HG02610 (cell line): Measurements from ENCODE around the gene DCUN1D2.
"Not testable (repeated sequence)": the region's sequence is repeated elsewhere in the genome, so short reads cannot be mapped to it uniquely, and the experiment has no call there.

ENCODE experiments used
- ATAC-seq: cut with Tn5 transposase; IDR thresholded peaks from one replicate; pipeline ENCODE4 v1.9.1; 2021; ENCODE audit warnings: mild to moderate bottlenecking, moderate library complexity; ENCODE audit not compliant: unreplicated experiment

Gene DCUN1D2

DNA sequence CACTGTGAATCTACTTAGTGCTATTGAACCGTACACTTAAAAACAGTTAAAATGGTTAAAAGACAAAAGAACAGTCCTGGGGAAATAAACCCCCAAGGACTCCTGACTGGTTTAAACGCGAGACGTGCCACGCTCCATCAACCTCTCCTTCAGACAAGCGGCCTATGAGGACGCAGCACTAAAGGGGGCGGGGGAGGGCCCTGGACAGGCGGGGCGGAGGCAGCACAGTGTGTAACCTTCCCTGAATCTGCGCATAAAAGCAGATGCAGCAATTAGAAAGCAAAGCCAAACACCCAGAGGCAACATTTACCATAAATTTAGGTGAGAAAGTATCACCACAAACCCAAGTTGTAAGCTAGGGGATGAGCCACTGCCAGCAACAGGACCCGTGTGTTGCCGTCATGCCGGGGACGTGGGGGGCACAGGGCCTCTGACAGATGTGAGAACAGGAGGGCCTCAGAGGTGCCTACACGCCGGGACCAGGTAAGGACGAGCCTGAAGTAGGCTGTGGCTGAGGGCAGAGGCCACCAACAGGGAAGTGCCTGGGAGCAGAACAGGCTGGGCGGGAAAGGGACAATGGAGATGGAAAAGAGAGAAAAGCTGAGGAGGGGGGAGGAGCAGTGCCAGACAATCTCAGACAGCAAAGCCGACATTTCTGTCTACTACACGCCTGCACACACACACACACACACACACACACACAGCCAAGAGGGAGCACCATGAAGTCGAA, 21.9 kb downstream of the DCUN1D2 start:
- no peak for ATAC-seq

DNA sequence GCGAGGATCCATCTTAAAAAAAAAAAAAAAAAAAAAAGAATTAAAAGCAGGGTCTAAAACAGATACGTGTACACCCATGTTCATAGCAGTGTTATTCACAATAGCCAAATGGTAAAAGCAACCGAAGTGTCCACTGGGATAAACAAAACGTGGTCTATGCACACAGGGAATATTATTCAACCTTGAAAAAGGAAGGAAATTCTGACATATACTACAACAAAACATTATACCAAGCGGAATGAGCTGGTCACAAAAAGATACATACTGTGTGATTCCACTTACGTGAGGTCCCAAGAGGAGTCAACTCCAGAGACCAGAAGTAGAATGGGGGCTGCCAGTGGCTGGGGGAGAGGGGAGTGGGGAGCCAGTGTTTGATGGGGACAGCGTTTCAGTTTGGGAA, 22.5 kb downstream of the DCUN1D2 start:
- ATAC-seq = no peak

DNA sequence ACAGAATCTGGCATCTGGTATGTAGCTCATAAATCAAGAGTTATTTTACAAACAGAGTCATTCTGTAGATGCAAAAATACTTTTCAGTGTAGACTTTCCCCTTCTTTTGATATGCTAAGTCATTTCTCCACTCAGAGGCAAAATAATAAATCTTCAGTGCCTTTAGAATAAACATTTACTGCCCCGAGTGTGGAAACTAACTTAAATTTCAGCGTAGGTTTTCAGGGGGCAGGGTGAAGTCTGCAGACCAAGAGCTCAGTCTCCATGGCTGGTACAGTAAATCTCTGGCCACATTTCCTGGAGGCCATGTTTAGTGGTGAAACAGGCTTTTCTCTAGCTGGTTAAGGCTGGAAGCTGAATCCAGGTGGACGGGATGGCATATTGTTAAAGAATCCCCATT, 24.1 kb downstream of the DCUN1D2 start:
- no peak for ATAC-seq

DNA sequence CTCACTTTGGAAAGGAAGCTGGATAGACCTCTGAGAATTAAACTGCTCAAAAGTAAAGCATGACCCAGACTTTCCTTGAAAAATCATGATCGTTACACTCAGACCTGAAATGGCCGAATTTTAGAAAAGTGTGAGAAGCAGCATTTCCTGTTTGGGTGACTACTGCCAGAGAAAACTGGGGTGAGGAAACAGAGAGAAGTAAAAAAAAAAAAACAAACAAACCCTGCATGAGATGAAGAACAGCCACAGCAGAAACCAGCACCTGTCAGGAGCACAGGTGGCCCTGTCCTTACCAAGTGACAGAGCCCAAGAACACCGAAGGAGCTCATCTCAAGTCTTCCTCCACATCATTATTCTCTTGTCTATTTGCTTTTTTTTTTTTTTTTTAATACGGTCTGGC, 25.2 kb downstream of the DCUN1D2 start:
- no peak for ATAC-seq

DNA sequence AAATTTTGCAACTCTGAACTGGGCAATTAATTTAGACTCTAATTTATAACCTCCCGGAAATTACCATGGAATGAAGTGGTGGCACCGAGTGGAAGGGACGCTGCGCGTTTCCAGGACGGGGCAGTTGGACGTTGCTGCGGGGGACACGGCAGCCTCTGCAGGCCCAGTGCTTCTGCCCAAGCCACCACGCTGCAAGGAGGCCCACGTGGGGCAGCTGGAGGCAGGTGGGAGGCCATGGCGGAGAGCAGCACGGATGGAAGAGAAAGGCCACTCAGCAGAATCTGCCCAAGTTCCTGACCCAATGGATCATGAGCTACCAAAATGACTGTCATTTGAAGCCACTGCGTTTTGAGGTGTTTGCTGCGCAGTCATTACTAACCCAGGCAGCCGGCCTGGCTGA, 26.0 kb downstream of the DCUN1D2 start:
- no peak for ATAC-seq

DNA sequence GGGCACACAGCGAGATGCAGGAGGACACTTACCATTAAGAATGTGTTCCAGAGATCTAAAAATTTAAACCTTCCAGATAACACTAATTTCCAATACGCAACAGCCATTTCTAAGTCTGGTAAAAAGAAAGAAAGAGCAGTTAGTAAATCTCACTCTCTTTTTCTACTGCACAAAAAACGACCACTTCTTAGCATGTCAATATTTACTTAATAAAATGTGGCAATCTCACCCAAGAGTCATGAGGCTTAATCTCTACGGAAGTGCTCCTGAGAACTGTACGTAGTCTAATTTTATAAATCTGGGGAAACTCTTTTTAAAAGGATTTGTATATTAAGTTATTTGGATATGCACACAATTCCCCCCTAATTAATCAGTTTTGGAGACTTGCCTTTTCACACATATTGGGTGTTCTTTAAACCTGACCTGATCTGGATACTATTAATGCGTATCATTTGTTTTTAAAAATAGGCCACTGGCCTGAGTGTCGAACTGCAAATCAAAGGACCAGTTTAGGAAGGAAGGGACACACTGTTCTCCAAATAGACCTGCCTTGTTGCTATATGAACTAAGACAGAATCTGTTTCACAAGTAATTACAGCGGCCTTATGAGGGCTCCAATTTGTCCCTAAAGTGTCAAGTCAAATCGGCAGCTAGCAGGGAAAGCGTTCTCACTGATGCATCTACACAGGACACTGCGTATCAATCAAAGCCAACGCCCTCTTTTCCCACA, 29.3 kb downstream of the DCUN1D2 start:
- ATAC-seq = no peak

DNA sequence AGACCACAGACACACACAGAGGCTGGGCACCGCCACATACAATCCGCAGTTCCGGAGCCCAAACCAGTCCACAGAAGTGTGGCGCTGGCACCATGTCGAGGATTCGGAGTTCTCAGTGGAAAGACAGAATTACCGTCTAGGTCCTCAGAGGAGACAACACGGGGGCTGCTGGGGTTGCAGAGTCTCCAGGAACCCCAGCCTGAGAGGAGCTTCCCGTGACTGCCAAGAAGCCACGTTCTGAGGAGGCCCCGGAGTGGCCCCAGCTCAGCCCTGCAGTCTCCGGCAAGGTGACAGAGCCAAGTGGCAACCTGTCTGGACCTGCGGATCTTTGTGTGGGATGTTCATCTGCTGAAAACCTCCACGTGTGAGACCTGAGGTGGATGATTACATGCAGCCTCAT, 29.9 kb downstream of the DCUN1D2 start:
- no peak for ATAC-seq

DNA sequence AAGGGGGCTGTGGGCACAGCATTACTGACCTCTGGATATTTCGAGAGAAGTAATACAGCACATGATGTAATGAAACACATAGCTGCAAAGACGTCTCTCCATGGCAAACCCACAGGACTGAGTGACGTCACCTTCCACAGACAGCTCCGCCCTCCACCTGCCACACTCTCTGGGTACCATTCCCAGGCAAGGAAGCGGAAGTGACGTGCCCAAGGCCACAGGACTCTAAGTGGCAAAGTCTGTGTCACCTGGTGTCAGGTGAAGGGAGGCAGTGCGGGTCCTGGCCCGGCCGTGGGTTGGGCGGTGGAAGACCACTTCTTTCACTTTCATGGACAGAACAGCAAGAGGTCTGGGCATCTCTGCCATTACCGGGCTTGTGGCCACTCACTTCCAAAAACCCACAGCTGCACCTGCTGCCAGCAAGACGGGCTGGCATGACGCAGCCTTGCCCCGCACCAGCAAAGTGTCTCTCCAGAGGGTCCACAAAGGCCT, 30.4 kb downstream of the DCUN1D2 start:
- no peak for ATAC-seq

DNA sequence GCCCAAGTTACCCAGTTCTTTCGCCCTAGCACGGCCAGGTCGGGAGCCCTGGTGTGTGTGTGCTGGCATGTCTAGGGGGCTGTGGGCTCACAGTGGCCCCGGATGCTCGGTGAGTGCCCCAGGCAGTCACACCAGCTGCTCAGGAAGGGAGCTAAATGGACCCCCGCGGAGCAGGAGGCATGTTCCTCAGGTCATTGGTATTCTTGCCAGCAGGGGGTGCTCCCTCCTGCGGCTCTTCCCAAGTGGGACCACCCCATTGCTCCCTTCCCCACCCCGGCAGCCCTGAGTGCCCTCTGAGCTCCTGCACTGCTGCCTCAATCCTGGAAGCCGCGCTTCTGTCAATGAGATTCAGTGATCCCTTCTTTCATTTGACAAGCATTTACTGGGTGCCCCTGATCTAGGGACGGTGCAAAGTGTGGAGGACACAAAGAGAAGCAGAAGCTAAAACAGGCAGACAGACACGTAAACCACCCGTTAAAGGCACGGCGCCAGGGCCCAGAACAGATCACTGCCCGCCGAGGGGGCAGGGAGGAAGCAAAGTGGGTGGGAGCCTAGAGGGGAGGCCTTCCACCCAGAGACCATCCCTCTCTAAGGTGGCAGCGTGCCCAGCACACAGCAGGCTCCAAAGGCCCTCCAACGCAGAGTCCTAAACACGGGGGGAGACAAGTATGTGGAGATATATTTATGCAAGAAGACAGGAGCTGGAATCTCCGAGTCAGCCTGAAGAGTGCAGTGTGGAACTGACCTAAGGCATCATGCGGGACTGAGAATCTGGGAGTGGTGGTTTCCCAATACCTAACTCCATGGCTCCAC, 32.1 kb downstream of the DCUN1D2 start:
- no peak for ATAC-seq

DNA sequence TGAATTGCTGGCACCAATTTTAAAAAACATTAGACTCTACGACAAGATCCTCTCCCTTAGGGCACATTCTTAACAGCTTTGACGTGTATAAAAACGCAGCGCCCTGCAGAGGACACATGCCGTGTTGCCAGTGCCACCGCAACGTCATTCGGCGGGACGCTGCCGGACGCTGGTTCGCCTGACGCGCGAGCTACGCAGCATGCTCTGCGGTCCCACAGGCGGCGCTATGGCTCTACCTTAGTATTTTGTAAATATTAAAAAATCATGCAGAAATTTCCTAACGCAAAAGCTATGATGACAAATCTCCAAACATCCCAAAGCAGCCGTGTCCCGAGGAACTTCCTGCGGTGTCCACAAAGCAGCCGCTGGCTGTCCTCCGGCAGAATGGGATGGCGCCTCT, 33.0 kb downstream of the DCUN1D2 start:
- ATAC-seq = no peak

DNA sequence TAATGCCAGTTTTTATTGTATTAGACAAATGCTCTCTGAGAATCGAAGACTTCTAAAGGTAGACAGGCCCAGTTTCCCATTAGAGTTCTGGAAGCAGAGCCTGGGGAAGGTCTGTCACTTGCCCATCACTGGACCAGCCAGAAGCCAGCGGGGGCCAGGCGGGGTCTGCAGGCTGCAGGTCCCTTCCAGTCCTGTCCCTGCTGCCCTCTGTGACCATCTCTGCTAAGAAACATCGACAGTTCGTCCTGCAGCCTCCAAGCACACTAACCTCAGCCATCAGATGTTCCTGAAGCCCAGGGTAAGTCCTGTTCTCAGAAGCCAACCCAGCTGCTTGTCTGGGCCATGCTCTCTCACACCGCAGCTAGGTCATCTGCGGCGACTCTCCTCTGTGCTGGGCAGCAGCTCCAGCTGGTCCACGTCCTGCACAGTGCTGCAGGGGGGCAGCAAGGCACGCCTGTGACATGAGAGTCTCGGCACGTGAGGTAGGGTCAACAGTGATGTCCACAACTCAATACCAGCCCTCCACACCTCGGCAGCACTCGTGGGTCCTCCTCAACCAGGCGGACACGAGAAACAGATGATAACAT, 34.3 kb downstream of the DCUN1D2 start:
- ATAC-seq = no peak

DNA sequence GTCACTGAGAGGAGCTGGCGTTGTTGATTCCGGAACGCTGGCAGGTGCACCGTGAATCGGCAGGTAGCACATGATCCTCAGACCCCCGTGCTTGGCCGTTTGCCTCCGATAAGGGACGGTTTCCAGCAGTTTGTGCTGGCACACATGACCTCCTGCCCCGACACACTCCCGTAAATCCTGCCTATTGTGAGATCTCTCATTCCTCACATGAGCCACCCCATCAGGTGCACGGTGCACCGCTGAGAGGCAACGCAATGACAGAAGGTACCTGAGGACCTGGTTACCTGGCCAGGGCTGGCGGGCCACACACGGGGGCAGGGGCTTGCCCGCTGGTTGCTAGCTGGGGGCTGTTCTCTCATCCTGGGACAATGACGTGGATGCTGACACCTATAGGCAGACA, 35.1 kb downstream of the DCUN1D2 start:
- ATAC-seq = no peak

DNA sequence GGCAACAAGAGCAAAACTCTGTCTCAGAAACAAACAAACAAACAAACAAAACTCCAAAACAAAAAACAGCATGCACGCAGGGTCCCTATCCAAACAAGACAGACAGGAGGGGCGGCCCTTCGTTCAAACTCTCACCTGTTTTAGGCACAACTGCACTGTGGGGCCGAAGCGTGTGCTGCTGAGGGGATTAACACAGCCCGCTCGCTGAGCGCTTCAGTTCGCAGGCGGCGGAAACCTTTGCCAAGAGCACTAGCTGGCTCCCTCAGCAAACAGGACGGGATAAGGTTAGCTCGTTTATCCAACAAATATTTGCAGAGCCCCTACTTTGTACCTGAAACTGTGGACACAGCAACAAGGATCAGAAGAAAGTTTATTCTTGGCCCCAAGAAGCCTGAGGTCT, 35.6 kb downstream of the DCUN1D2 start:
- ATAC-seq = no peak

DNA sequence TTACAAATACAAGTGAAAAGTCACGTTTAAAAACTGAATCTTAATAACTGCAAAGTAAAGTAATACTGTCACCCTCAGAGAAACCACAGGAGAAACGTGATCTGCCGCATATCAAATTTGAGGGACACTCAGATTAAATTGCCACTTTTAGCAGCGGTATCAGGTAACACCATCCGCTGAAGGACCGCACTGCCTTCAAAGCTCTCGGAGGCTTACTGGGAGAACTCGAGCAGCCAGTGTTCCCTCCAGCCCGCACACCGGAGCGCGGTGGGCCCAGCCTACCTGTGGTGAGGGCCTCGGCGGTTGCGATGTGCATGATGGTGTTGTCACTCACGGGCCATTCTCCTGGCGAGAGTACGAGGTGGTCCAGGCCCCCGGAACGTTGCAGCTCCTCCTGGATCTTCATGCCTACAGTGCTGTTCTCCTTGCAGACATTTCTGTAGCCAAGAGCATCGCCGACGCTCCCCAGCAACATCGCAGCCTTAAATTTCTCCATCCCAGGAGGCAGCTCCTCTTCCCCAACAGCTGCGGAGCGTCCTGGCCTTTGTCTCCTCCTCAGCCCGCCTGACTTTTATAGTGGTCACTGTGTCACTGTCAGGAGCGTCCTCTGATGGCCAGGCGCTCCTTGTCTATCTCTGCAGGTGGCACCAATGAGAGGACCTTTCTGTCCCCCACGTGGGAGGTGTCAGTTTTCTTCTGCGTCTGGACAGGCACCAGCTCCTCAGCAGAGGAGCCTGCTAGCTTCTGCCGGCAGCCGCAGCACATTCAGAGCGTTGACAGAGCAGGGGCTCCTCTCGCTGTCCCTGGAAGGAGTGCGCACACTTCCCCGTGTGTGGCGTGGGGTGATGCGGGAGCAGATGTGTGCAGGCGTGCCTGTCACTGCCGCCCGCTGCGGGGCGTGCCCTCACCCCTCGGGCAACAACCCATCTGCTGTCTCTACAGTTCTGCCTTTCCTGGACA, 37.3 kb downstream of the DCUN1D2 start, which contains the start of gene ADPRHL1:
Gene ADPRHL1 (minus strand): TSS at position 547 of the 960 bp plus-strand sequence. CDS start 51 bp downstream, at position 496.
- ATAC-seq = no peak

DNA sequence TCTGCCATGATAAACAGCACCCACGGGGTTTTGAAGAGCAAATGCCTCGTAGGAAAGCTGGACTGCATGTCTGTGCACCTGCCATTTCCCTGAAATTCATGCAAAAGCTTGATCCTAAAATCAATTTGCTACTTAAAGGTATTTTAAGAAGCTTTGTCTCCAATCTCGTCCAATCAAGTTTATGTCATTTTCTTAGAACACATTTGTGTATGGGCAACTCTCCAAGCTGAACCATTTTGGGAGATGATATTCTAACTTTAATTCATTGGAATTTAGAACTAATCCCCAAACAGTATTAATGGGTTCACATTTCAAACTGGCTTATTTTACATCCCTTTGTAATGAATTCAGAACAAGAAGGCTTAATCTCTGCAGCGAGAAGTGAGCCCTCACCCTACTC, 38.0 kb downstream of the DCUN1D2 start:
- ATAC-seq = no peak

DNA sequence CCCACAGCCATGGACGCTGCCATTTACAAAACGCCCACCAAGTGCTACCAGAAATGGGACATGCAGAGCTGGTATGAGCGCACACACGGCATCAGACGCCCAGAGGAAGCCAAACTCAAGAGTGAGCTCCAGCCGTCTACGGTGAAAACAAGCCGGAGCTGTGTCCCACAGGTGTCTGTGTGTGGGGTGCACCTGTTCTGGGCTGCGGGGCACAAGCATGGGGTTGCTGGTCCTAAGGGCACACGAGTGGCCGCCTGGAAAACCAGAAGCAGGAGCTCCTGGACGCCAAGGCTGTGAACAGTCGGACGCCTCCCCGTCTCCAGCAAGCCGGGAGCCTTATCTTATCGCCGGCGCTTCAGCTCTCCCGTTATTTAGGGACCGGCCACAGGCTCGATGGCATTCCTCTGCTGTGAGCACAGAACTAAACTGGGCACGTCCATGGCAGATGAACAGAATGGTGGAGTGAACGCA, 38.5 kb downstream of the DCUN1D2 start:
- ATAC-seq = no peak

DNA sequence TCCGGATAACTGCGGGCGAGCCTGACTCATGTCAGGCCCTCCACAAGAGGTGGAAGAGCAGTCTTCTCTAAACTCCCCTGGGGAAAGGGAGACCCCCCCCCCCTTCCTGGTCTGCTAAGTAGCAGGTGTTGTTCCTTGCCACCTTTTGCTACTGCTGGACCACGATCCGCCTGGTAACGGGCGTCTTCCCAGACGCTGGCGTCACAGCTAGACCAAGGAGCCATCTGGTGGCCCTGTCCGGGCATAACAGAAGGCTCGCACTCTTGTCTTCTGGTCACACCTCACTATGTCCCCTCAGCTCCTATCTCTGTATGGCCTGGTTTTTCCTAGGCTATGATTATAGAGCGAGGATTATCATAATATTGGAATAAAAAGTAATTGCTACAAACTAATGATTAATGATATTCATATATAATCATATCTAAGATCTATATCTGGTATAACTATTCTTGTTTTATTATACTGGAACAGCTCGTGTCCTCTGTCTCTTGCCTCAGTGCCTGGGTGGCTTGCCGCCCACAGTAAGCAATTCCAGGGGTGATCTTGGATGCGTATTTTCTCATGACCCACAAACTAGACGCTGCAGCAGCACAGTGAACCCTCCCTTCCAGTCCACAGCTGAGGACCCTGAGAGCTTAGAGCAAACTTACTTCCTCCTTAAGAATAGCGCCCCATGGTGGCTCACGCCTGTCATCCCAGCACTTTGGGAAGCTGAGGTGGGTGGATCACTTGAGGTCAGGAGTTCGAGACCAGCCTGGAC, 39.5 kb downstream of the DCUN1D2 start:
- ATAC-seq = not testable (repeated sequence)

DNA sequence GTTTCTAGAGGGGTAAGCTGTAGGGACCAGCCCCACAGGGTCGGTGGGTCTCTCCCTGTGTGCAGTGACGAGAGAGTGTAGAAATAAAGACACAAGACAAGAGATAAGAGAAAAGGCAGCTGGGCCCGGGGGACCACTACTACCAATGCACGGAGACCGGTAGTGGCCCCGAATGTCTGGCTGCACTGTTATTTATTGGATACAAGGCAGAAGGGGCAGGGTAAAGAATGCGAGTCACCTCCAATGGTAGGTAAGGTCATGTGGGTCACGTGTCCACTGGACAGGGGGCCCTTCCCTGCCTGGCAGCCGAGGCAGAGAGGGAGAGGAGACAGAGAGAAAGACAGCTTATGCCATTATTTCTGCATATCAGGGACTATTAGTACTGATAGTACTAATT, 40.2 kb downstream of the DCUN1D2 start:
- ATAC-seq = not testable (repeated sequence)

DNA sequence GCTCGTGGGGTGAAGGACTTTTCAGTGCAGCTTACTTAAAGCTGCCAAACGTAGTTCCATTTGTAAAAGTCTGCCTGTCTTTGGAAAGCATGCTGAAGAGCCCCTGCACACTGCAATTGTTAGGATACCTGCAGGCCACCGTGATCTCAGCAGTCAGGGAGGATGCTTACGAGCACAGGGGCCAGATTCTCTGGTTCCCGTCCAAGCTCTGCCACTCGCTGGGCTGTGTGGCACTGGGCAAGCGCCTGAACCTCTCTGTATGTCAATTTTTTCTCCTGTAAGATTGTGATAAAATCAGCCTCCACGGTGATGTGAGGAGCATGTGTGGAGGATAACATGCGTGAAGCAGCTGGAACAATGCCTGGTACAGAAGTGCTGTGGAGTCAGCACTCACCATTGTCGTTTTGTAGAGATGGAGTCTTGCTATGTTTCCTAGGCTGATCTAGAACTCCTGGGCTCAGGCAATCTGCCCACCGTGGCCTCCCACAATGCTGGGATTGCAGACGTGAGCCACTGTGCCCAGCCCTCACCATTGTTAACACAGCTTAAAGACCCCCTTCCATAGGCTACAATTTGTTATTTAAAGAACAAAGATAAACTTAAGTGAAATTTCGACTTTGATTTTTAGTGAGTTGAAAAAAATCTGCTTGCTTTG, 40.7 kb downstream of the DCUN1D2 start:
- ATAC-seq = no peak
